Neural cell (in vitro differentiated cells): ENCODE data around the gene C14orf119. TPM values are rescaled to one million over a fixed set of nuclear protein-coding genes. Genes with fewer than 3 reads are reported as not detected.

Source experiments
- H2AFZ ChIP-seq: fragments of 200-600, 300-800 bp; sonication (generic), shearing (Covaris generic); 2 replicates; pipeline ENCODE4 v1.6.0; 2014; ENCODE audit warnings: low read depth, mild to moderate bottlenecking, antibody characterized with exemption, low read length, moderate library complexity
- H3F3A ChIP-seq: fragments of 200-600 bp; shearing (Covaris generic); 2 replicates; pipeline ENCODE4 v1.6.1; 2016; ENCODE audit warnings: mild to moderate bottlenecking, moderate library complexity, mixed read lengths, antibody characterized with exemption, low read length; ENCODE audit not compliant: insufficient read depth, poor library complexity, severe bottlenecking
- H3K27ac ChIP-seq: fragments of 200-600, 300-800 bp; sonication (generic), shearing (Covaris generic); 2 replicates; pipeline ENCODE4 v1.5.1; 2014; ENCODE audit warnings: mild to moderate bottlenecking, low read length, moderate library complexity
- H3K27me3 ChIP-seq: fragments of 300-800, 200-600 bp; sonication (generic), shearing (Covaris generic); 2 replicates; pipeline ENCODE4 v1.6.0; 2014; ENCODE audit warnings: mild to moderate bottlenecking, low read depth, low read length, moderate library complexity; ENCODE audit not compliant: insufficient read depth
- H3K36me3 ChIP-seq: fragments of 300-800, 200-600 bp; sonication (generic), shearing (Covaris generic); 2 replicates; pipeline ENCODE4 v1.5.1; 2014; ENCODE audit warnings: mild to moderate bottlenecking, antibody characterized with exemption, low read length, moderate library complexity; ENCODE audit not compliant: insufficient read depth
- H3K4me2 ChIP-seq: fragments of 300-800, 200-600 bp; sonication (generic), shearing (Covaris generic); 2 replicates; pipeline ENCODE4 v1.6.0; 2014; ENCODE audit warnings: mild to moderate bottlenecking, low read length
- H3K4me3 ChIP-seq: fragments of 300-800, 200-600 bp; sonication (generic), shearing (Covaris generic); 2 replicates; pipeline ENCODE4 v1.5.1; 2014; ENCODE audit warnings: mild to moderate bottlenecking, low read length, moderate library complexity
- H3K79me2 ChIP-seq: fragments of 200-600 bp; shearing (Covaris generic); replicated peaks from 2 replicates; pipeline ENCODE4 v1.6.0; 2014; ENCODE audit warnings: mild to moderate bottlenecking, low read length, moderate library complexity; ENCODE audit not compliant: insufficient read depth
- H3K9ac ChIP-seq: fragments of 300-800, 200-600 bp; sonication (generic), shearing (Covaris generic); 2 replicates; pipeline ENCODE4 v1.6.1; 2016; ENCODE audit warnings: mild to moderate bottlenecking, low read length, mixed read lengths
- H3K9me2 ChIP-seq: fragments of 200-600 bp; shearing (Covaris generic); 2 replicates; pipeline ENCODE4 v1.6.1; 2016; ENCODE audit warnings: mild to moderate bottlenecking, low read length, mixed read lengths; ENCODE audit not compliant: insufficient read depth
- H3K9me3 ChIP-seq: fragments of 200-600, 300-800 bp; sonication (generic), shearing (Covaris generic); 2 replicates; pipeline ENCODE4 v1.6.1; 2016; ENCODE audit warnings: mild to moderate bottlenecking, mixed run types, low read length, moderate library complexity, mixed read lengths
- H4K20me1 ChIP-seq: fragments of 200-600 bp; shearing (Covaris generic); 2 replicates; pipeline ENCODE4 v1.6.1; 2016; ENCODE audit warnings: mild to moderate bottlenecking, mixed run types; ENCODE audit not compliant: insufficient read depth
- CTCF ChIP-seq: fragments of 450-650 bp; IDR thresholded peaks from 2 replicates; pipeline ENCODE4 v1.5.1; 2014; ENCODE audit warnings: antibody characterized with exemption, mild to moderate bottlenecking, moderate library complexity; ENCODE audit not compliant: poor library complexity, severe bottlenecking
- EP300 ChIP-seq: fragments of 450-650 bp; conservative IDR thresholded peaks from 2 replicates; pipeline ENCODE4 v1.6.1; 2014; ENCODE audit warnings: antibody characterized with exemption, mild to moderate bottlenecking, moderate library complexity; ENCODE audit not compliant: poor library complexity, severe bottlenecking
- EZH2 ChIP-seq: fragments of 200-600, 300-800 bp; shearing (Covaris generic), sonication (generic); IDR thresholded peaks from 2 replicates; pipeline ENCODE4 v1.6.1; 2014; ENCODE audit warnings: antibody characterized with exemption, low read length, borderline replicate concordance, mild to moderate bottlenecking; ENCODE audit not compliant: insufficient read depth, poor library complexity, severe bottlenecking
- MXI1 ChIP-seq: fragments of 450-650 bp; conservative IDR thresholded peaks from 2 replicates; pipeline ENCODE4 v1.6.1; 2014; ENCODE audit warnings: antibody characterized with exemption, mild to moderate bottlenecking; ENCODE audit not compliant: poor library complexity, severe bottlenecking
- POLR2AphosphoS5 ChIP-seq: IDR thresholded peaks from 2 replicates; pipeline ENCODE4 v1.6.1; 2012
- RAD21 ChIP-seq: fragments of 450-650 bp; conservative IDR thresholded peaks from 2 replicates; pipeline ENCODE4 v1.6.1; 2014; ENCODE audit warnings: antibody characterized with exemption, mild to moderate bottlenecking, moderate library complexity
- SMC3 ChIP-seq: fragments of 450-650 bp; conservative IDR thresholded peaks from 2 replicates; pipeline ENCODE4 v1.6.1; 2014; ENCODE audit warnings: antibody characterized with exemption, mild to moderate bottlenecking, moderate library complexity; ENCODE audit not compliant: poor library complexity
- TAF1 ChIP-seq: IDR thresholded peaks from 2 replicates; pipeline ENCODE4 v1.6.1; 2012; ENCODE audit warnings: low read depth
- polyA plus RNA-seq: library from polyadenylated mRNA; depleted of rRNA; stranded (reverse); fragments of >200 nt; gene quantifications from 2 replicates; pipeline ENCODE4 v1.2.3, GENCODE V29; 2014
- TF ChIP-seq, protein P1 (sequence below): IDR thresholded peaks from 2 replicates; pipeline ENCODE4 v1.6.1; 2012; ENCODE audit warnings: borderline replicate concordance

The C14orf119 gene
- polyA plus RNA-seq, 1 donor from 2014 or later: 26.4 TPM

DNA sequence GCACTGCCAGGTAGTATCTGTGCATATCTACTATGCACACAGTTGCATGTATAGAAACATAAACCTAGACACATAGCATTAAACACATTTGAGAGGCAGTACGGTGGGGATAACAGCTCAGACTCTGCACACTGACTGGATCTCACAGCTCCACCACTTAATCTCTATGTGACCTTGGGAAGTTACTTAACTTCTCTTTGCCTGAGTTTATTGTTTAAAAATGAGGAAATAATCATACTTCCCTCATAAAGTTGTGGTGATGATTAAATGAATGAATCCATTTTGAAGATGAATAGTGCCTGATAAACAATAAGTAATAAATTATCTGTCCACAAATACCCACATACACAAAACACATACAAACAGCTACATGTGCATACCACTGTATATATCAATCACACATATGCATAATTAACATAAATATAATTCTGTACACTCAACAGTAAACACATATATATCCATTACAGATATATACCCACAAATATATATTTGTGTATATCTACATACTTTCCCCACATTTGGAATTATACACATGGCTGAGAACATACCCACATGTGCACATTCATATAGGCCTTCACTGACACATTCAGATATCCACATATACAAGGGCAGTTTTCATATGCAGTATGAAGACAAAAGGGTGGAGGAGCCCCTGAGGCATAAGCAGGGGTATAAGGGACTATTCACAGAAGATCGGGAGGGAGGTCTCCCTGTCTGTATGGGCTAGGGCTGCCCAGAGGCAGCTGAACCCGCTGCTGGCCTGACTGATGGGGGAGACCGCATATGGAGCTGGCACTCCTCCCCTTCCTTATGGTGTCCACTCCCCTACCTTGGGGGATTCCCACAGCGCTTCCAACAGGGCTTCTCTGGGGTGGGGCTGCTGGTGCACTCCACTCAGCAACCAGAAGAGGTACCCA, 43.9 kb upstream of the C14orf119 start:
- Histone ChIP-seq H3K4me2 (no peak overlapping the region), H3K79me2 (peaks cover 6% of the 10 kb centered on the region), H3K27ac (no peak overlapping the region), H3K36me3 (no peaks in the 10 kb centered on the region), H3F3A (no peaks in the 10 kb centered on the region), H3K9me3 (no peaks in the 10 kb centered on the region), H3K9me2 (no peaks in the 10 kb centered on the region), H3K9ac (no peak overlapping the region), H3K4me3 (no peak overlapping the region), H4K20me1 (no peaks in the 10 kb centered on the region), H3K27me3 (no peaks in the 10 kb centered on the region), H2AFZ (no peak overlapping the region)
- TF ChIP-seq POLR2AphosphoS5 (no peak), TAF1 (no peak), EP300 (no peak), MXI1 (no peak), SMC3 (no peak), EZH2 (no peak), RAD21 (no peak), CTCF (no peak)
- TF ChIP-seq, protein P1, sequence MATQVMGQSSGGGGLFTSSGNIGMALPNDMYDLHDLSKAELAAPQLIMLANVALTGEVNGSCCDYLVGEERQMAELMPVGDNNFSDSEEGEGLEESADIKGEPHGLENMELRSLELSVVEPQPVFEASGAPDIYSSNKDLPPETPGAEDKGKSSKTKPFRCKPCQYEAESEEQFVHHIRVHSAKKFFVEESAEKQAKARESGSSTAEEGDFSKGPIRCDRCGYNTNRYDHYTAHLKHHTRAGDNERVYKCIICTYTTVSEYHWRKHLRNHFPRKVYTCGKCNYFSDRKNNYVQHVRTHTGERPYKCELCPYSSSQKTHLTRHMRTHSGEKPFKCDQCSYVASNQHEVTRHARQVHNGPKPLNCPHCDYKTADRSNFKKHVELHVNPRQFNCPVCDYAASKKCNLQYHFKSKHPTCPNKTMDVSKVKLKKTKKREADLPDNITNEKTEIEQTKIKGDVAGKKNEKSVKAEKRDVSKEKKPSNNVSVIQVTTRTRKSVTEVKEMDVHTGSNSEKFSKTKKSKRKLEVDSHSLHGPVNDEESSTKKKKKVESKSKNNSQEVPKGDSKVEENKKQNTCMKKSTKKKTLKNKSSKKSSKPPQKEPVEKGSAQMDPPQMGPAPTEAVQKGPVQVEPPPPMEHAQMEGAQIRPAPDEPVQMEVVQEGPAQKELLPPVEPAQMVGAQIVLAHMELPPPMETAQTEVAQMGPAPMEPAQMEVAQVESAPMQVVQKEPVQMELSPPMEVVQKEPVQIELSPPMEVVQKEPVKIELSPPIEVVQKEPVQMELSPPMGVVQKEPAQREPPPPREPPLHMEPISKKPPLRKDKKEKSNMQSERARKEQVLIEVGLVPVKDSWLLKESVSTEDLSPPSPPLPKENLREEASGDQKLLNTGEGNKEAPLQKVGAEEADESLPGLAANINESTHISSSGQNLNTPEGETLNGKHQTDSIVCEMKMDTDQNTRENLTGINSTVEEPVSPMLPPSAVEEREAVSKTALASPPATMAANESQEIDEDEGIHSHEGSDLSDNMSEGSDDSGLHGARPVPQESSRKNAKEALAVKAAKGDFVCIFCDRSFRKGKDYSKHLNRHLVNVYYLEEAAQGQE: no peak

DNA sequence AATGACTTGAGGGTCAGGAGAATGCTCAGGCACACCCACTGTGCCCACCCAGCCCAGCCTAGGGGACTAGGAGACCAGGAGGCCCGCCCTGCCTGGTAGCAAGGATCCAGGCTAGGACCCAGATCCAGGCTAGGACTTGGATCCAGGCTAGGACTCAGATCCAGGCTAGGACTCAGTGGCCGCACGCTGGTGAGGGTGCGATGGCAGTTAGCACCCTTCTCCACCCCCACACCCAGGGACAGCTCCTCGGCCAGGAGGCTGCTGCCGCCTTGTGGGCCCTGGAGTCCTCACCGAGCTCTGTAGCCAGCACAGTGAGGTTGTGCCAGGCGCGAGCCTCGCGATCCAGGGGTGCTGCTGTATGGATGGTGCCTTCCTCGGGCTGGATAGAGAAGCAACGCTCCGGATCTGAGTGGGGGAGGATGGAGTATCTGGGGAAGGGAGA, 43.1 kb upstream of the C14orf119 start:
- Histone ChIP-seq H3K9me3 (no peaks in the 10 kb centered on the region), H3K4me3 (no peak overlapping the region), H4K20me1 (no peaks in the 10 kb centered on the region), H2AFZ (no peak overlapping the region), H3K79me2 (peaks cover 6% of the 10 kb centered on the region), H3K9me2 (no peaks in the 10 kb centered on the region), H3K4me2 (no peak overlapping the region), H3K27ac (no peak overlapping the region), H3K27me3 (no peaks in the 10 kb centered on the region), H3F3A (no peaks in the 10 kb centered on the region), H3K9ac (no peak overlapping the region), H3K36me3 (no peaks in the 10 kb centered on the region)
- TF ChIP-seq TAF1 (no peak), SMC3 (no peak)
